A673 (cell line): ENCODE measurements around the gene LRRC47. TPM values are rescaled to one million over a fixed set of nuclear protein-coding genes. Genes with fewer than 3 reads are reported as not detected.

ENCODE experiments used
- BruUV-seq: library from RNA; stranded (reverse); fragments of 400-500 nt; replicated peaks from 2 replicates; lab custom pipeline; 2021; lab: Mats Ljungman, UMichigan
- CTCF ChIA-PET: fragments of 300-600 bp; sonication (Branson Sonifier 250); formaldehyde crosslinking; loops from one replicate; lab custom pipeline; 2022; ENCODE audit warnings: antibody characterized with exemption; lab: Charles Lee
- POLR2A ChIA-PET: fragments of 300-600 bp; sonication (Branson Sonifier 250); formaldehyde crosslinking; loops from one replicate; lab custom pipeline; 2022; ENCODE audit warnings: antibody characterized with exemption; ENCODE audit not compliant: low non-redundant PET; lab: Charles Lee
- DNase-seq: peaks from one replicate; pipeline ENCODE4 v3.0.0-alpha.2; 2015; ENCODE audit warnings: low spot score
- H3K27ac ChIP-seq: fragments of 200-600 bp; sonication (generic); 2 replicates; pipeline ENCODE4 v1.5.1; 2016; ENCODE audit warnings: mixed run types, low read depth, mild to moderate bottlenecking, mixed read lengths, antibody characterized with exemption, low read length; ENCODE audit not compliant: poor library complexity, severe bottlenecking
- H3K27me3 ChIP-seq: fragments of 200-600 bp; sonication (generic); replicated peaks from 2 replicates; pipeline ENCODE4 v1.6.1; 2017; ENCODE audit warnings: mixed run types, low read depth, mild to moderate bottlenecking, mixed read lengths, antibody characterized with exemption, low read length; ENCODE audit not compliant: insufficient read depth, poor library complexity
- H3K36me3 ChIP-seq: fragments of 200-600 bp; sonication (generic); 2 replicates; pipeline ENCODE4 v1.6.1; 2016; ENCODE audit warnings: mixed run types, mild to moderate bottlenecking, mixed read lengths, antibody characterized with exemption, low read length; ENCODE audit not compliant: insufficient read depth, poor library complexity, severe bottlenecking
- H3K4me1 ChIP-seq: fragments of 200-600 bp; sonication (generic); 2 replicates; pipeline ENCODE4 v1.6.1; 2017; ENCODE audit warnings: mixed run types, mild to moderate bottlenecking, mixed read lengths, antibody characterized with exemption, low read length; ENCODE audit not compliant: insufficient read depth, poor library complexity, severe bottlenecking
- H3K4me3 ChIP-seq: fragments of 200-600 bp; sonication (generic); 2 replicates; pipeline ENCODE4 v1.5.1; 2016; ENCODE audit warnings: low read depth, mixed run types, mild to moderate bottlenecking, mixed read lengths, low read length; ENCODE audit not compliant: poor library complexity, severe bottlenecking
- H3K9me3 ChIP-seq: fragments of 200-600 bp; sonication (generic); 2 replicates; pipeline ENCODE4 v1.6.1; 2016; ENCODE audit warnings: mixed run types, low read depth, mild to moderate bottlenecking, mixed read lengths, antibody characterized with exemption, low read length; ENCODE audit not compliant: poor library complexity, severe bottlenecking
- CTCF ChIP-seq: fragments of 300-800, 200-600 bp; sonication (generic); conservative IDR thresholded peaks from 2 replicates; pipeline ENCODE4 v1.5.1; 2017; ENCODE audit warnings: low read depth, mild to moderate bottlenecking, antibody characterized with exemption, low read length, moderate library complexity, mixed read lengths
- EZH2 ChIP-seq: fragments of 200-600 bp; sonication (generic); IDR thresholded peaks from 2 replicates; pipeline ENCODE4 v1.6.1; 2017; ENCODE audit warnings: borderline replicate concordance, low read depth, mild to moderate bottlenecking, mixed read lengths, antibody characterized with exemption, low read length; ENCODE audit not compliant: poor library complexity, severe bottlenecking
- intact Hi-C: fragments of 100-400 bp; cut with micrococcal nuclease; formaldehyde crosslinking; loops from one replicate; pipeline ENCODE4 v1.10.0; 2022; ENCODE audit not compliant: unreplicated experiment
- total RNA-seq: library from RNA; stranded (reverse); gene quantifications from 2 replicates; pipeline ENCODE4 v1.2.3, GENCODE V29; 2021

The LRRC47 gene
- total RNA-seq, 1 experiment from 2014 or later: 86.7 TPM

- H3K4me1 ChIP-seq: no peaks in the 10 kb centered on the region
- no peak overlapping the region for H3K4me3 ChIP-seq
- ChIA-PET CTCF (no interaction called here), POLR2A (no interaction called here)
- intact Hi-C loops: no loop called here
- no peak for TF ChIP-seq CTCF
- TF ChIP-seq EZH2: no peak
- no peak for DNase-seq
- no peak overlapping the region for H3K27ac ChIP-seq
- BruUV-seq: no TSS peak
- no peaks in the 10 kb centered on the region for H3K9me3 ChIP-seq
- H3K27me3 ChIP-seq: no peaks in the 10 kb centered on the region
- H3K36me3 ChIP-seq: peaks cover 9% of the 10 kb centered on the region
These were observed 42.5 kb upstream of the LRRC47 start for GRCh38 chr1:3838788-3839187.

GRCh38 chr1:3837685-3838084 lies 41.4 kb upstream of the LRRC47 start:
- Histone ChIP-seq H3K27me3 (no peaks in the 10 kb centered on the region), H3K9me3 (no peaks in the 10 kb centered on the region), H3K36me3 (peaks cover 9% of the 10 kb centered on the region), H3K4me1 (no peaks in the 10 kb centered on the region), H3K27ac (no peak overlapping the region), H3K4me3 (no peak overlapping the region)
- no peak for TF ChIP-seq EZH2
- TF ChIP-seq CTCF: no peak
- intact Hi-C loops: no loop called here
- ChIA-PET CTCF (no interaction called here), POLR2A (no interaction called here)
- no TSS peak for BruUV-seq
- DNase-seq: no peak

GRCh38 chr1:3837200-3837599 lies 40.9 kb upstream of the LRRC47 start:
- no peak overlapping the region for H3K27ac ChIP-seq
- peaks cover 9% of the 10 kb centered on the region for H3K36me3 ChIP-seq
- no peak for DNase-seq
- H3K27me3 ChIP-seq: no peaks in the 10 kb centered on the region
- no peaks in the 10 kb centered on the region for H3K9me3 ChIP-seq
- ChIA-PET POLR2A (no interaction called here), CTCF (no interaction called here)
- no TSS peak for BruUV-seq
- H3K4me1 ChIP-seq: no peaks in the 10 kb centered on the region
- intact Hi-C loops: no loop called here
- no peak overlapping the region for H3K4me3 ChIP-seq
- TF ChIP-seq CTCF (no peak), EZH2 (no peak)
